D341Med (cell line): ENCODE data around the gene NLRP6.
A peak's percentile ranks its signal among the peaks of the same experiment; 100 is the strongest.
"Not testable (repeated sequence)": the region's sequence is repeated elsewhere in the genome, so short reads cannot be mapped to it uniquely, and the experiment has no call there.

Source experiments
- DNase-seq: peaks from one replicate; pipeline ENCODE4 v3.0.0; 2012; ENCODE audit warnings: low spot score

NLRP6 gene

GRCh38 chr11:308740-309665 lies 30.8 kb downstream of the NLRP6 start:
- not testable (repeated sequence) for DNase-seq

- not testable (repeated sequence) for DNase-seq
Observed at GRCh38 chr11:309979-310572, 31.9 kb downstream of the NLRP6 start.

GRCh38 chr11:311013-311748 lies 33.0 kb downstream of the NLRP6 start:
- DNase-seq, result not testable (repeated sequence)

- DNase-seq, result no peak
Observed at GRCh38 chr11:312092-312816, 34.0 kb downstream of the NLRP6 start.

DNA sequence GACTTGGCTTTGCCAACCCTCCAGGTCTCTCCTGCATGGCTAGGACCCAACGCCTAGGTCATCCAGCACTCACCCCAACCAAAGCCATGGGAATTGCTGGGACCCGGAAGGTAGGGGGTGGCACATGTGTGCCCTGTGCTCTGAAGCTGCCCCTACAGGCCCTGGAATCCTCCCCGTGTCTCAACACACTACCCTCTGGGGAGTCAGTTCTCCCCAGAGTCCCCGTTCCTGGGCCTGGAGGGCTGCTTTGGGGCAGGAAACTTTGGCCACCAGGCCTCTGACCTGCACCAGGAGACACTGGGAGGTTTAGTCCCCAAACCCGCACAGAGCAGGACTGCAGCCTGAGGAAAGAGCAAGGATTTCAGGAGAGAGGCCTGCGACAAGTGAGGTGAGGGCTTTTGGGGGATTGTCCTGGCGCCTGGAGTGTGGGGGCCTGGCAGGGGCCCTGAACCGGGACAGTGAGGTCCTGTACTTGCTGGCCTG lies 35.1 kb downstream of the NLRP6 start:
- no peak for DNase-seq

- no peak for DNase-seq
Observed at GRCh38 chr11:313787-314553, 35.8 kb downstream of the NLRP6 start, which contains the start of gene IFITM1. Gene IFITM1, plus strand, starts transcription at chr11:314040. Its CDS starts 131 bp downstream, at chr11:314171.

- DNase-seq, result not testable (repeated sequence)
Observed at GRCh38 chr11:314554-314875, 36.3 kb downstream of the NLRP6 start.

- no peak for DNase-seq
Observed at GRCh38 chr11:315051-315481, 36.9 kb downstream of the NLRP6 start.

- DNase-seq, result no peak
Observed at GRCh38 chr11:315516-315994, 37.3 kb downstream of the NLRP6 start.

DNA sequence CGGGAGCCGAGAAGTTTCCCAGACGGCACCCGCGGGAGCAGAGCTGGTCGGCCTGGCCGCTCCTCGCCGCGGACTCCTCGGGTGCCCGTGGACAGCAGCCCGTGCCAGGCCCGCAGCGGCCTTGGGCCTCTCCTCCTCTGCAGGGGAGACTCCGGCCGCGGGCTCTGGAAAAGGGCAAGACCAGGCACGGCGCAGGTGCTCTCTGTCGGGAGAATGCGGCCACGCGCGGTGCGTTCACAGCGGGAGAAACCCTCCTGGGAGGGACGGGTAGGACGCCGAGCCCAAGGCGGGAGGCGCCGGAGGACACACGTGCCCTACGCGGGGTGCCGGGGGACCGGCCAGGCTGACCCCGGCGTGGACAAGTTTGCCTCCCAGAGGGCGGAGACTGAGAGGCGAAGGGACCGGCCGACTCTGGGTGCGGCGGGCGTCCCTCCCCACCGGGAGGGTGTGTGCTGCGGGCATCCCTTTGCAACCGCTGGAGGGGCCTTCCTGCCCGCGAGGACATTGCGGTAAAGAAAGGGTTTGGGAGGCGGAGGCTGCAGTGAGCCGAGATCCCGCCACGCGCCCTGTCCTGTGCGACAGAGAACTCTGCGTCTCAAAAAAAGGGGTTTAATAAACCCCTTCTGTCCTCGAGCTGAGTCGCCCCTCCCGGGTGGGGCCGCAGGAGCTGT lies 38.0 kb downstream of the NLRP6 start:
- DNase-seq, result peak; percentile 24

DNA sequence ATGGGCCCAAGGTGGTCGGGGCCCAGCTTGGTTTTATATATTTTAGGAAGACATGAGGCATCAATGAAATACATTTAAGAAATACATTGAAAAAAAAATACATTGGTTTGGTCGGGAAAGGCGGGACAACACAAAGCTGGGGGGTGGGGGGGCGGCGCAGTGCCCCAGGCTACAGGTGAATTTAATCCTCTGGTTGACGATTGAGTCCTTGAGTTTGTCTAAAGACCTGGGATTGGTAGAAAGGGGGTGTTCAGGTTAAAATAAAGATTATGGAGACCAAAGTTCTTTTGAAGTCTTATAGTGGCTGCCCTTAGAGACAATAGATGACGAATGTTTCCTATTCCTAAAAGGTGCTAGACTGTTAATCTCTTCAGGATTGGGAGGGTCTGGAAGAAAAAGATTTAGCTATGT lies 38.7 kb downstream of the NLRP6 start:
- peak; percentile 12 for DNase-seq

GRCh38 chr11:317668-318404 lies 39.6 kb downstream of the NLRP6 start:
- peak; percentile 3 for DNase-seq

GRCh38 chr11:318405-319120 lies 40.4 kb downstream of the NLRP6 start:
- DNase-seq, result not testable (repeated sequence)

- peak; percentile 3 for DNase-seq
Observed at GRCh38 chr11:319121-319887, 41.1 kb downstream of the NLRP6 start.

- DNase-seq, result not testable (repeated sequence)
Observed at GRCh38 chr11:319888-320273, 41.7 kb downstream of the NLRP6 start.

DNA sequence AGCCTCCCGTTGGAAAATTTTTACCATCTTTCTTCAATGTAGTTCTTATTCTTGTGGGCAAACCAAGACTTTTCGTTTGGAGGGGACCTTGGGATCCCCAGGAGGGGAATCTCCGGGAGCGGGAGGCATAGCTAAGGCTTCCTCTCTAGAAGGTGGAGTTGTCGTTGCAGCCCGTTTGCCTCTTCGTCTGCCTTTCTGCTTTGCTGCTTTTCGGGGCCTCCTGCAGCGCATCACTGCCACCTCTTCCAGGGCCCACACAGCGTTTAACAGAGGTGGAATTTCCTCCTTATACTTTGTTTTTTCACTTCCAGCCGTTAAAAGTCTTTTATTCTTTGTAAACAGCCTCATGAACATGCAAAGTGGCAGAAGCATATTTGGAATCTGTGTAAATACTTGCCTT lies 45.9 kb downstream of the NLRP6 start:
- peak; percentile 14 for DNase-seq

DNA sequence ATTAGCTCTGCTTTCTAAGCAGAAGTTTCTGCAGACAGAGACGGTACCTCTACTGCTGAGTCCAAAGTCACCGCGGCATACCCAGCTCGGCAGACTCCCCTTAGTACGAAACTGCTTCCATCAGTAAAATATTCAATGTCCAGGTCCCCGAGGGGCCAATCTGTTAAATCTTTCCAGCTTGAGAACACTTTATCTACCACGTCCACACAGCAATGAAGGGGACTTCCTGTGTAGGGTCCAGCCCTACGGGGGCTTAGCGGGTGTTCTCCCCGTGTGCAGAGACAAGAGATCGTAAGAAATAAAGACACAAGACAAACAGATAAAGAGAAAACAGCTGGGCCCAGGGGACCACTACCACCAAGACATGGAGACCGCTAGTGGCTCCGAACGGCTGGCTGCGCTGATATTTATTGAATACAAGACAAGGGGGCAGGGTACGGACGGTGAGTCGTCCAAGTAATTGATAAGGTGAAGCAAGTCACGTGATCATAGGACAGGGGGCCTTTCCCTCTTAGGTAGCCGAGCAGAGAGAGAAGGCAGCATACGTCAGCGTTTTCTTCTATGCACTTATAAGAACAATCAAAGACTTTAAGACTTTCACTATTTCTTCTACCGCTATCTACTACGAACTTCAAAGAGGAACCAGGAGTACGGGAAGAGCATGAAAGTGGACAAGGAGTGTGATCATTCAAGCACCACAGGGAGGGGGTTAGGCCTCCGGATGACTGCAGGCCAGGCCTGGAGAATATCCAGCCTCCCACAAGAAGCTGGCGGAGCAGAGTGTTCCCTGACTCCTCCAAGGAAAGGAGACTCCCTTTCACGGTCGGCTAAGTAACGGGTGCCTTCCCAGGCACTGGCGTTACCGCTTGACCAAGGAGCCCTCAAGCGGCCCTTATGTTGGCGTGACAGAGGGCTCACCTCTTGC lies 46.6 kb downstream of the NLRP6 start:
- not testable (repeated sequence) for DNase-seq
